GM10248 (cell line): ENCODE data around the gene DGLUCY.

ENCODE experiments used
- CTCF ChIA-PET: fragments of 300-600 bp; sonication (Branson Sonifier 250); formaldehyde crosslinking; extraction: SDS; loops from one replicate; lab custom pipeline; 2021; ENCODE audit warnings: antibody characterized with exemption; lab: Yijun Ruan, JAX
- POLR2A ChIA-PET: fragments of 350-650 bp; sonication (Branson Sonifier 250); formaldehyde crosslinking; extraction: SDS; loops from one replicate; lab custom pipeline; 2020; ENCODE audit warnings: antibody characterized with exemption; lab: Yijun Ruan, JAX
- DNase-seq: peaks from one replicate; pipeline ENCODE4 v3.0.0; 2012; ENCODE audit errors: extremely low spot score
- TF ChIP-seq, protein P1 (sequence below): IDR thresholded peaks from 2 replicates; pipeline ENCODE4 v1.5.1; 2012; ENCODE audit warnings: mild to moderate bottlenecking, low read depth; ENCODE audit errors: extremely low read depth, missing control alignments, control extremely low read depth

DGLUCY gene

DNA sequence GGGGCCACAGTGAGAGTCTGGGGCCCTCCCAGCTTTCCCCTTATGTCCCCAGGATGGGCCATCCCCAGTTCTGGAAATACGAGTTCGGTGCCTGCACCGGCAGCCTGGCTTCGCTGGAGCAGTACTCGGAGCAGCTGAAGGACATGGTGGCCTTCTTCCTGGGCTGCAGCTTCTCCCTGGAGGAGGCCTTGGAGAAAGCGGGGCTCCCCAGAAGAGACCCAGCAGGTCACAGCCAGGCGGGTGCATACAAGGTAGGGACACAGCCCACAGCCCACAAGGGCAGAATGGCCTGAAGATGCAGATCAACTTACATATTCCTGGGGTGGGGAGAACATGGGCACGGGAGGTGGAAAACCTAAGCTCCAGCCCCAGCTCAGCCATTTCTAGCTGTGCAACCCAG is 56.1 kb downstream of the DGLUCY start:
- POLR2A ChIA-PET: no interaction called here
- no peak for DNase-seq
- TF ChIP-seq, protein P1, sequence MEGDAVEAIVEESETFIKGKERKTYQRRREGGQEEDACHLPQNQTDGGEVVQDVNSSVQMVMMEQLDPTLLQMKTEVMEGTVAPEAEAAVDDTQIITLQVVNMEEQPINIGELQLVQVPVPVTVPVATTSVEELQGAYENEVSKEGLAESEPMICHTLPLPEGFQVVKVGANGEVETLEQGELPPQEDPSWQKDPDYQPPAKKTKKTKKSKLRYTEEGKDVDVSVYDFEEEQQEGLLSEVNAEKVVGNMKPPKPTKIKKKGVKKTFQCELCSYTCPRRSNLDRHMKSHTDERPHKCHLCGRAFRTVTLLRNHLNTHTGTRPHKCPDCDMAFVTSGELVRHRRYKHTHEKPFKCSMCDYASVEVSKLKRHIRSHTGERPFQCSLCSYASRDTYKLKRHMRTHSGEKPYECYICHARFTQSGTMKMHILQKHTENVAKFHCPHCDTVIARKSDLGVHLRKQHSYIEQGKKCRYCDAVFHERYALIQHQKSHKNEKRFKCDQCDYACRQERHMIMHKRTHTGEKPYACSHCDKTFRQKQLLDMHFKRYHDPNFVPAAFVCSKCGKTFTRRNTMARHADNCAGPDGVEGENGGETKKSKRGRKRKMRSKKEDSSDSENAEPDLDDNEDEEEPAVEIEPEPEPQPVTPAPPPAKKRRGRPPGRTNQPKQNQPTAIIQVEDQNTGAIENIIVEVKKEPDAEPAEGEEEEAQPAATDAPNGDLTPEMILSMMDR: no peak
- CTCF ChIA-PET: interaction anchor here (1.1 to 11.2 kb wide), 4 partner anchors 15 to 267 kb away, joined by 5 to 197 read pairs (median 76); no protein-coding TSS in a partner anchor

DNA sequence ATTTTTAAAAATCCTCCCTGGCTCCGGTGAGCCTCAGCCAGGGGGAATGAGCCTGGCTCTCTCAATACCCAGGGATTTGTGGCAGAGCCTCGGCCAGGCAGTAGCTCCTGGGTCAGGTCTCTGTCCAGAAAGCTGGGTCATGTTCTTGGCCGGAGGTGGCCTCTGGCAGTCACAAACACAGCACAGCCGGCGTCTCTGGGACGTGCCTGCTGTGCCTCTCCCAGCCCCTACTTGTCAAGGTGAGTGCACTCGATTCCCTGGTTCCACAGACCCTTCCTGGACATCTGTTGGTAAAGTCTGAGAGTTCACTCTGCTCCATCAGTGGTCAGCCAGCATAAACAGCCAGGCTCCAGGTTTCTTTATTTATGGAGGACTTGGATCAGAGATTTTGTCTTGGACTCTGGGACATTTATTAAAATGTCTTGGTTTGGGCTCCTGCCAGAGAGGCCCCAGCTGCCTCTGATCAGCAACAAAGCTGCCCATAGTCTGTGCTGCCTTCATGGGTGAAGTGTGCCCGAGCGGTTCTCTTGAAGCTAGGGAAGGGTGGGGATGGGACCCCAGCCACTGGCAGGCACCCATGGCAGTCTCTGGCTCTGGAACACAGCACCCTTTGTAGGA is 56.7 kb downstream of the DGLUCY start:
- ChIA-PET POLR2A (no interaction called here), CTCF (interaction anchor here (0.8 to 11.2 kb wide), 7 partner anchors 10 to 267 kb away, joined by 3 to 197 read pairs (median 5); no protein-coding TSS in a partner anchor)
- no peak for DNase-seq
- TF ChIP-seq, protein P1: no peak

- POLR2A ChIA-PET: no interaction called here
- no peak for DNase-seq
- TF ChIP-seq, protein P1: no peak
- CTCF ChIA-PET: interaction anchor here (0.8 to 11.2 kb wide), 9 partner anchors 9 to 268 kb away, joined by 3 to 197 read pairs (median 5); partner anchors contain the start of gene RPS6KA5
These were observed 57.4 kb downstream of the DGLUCY start for GRCh38 chr14:91171291-91171690.

DNA sequence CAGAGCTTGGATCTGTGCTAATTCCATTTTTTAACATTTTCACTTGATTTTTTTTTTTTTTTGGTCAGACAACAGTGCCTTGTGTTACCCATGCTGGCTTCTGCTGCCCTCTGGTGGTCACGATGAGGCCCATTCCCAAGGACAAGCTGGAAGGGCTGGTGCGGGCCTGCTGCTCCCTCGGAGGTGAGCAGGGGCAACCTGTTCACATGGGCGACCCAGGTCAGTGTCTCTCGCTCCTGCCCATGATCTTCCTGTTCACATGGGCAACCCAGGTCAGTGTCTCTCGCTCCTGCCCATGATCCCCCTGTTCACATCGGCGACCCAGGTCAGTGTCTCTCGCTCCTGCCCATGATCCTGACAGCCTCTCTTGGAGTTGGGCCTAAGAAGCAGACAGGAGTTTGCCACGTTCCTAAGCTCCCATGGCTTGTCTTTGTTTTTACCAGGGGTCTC is 59.4 kb downstream of the DGLUCY start:
- TF ChIP-seq, protein P1: peak; percentile 80
- ChIA-PET POLR2A (no interaction called here), CTCF (interaction anchor here (0.6 to 11.2 kb wide), 47 partner anchors 11 to 416 kb away, joined by 3 to 197 read pairs (median 4); partner anchors contain the start of genes DGLUCY and RPS6KA5)
- peak; percentile 78 for DNase-seq

DNA sequence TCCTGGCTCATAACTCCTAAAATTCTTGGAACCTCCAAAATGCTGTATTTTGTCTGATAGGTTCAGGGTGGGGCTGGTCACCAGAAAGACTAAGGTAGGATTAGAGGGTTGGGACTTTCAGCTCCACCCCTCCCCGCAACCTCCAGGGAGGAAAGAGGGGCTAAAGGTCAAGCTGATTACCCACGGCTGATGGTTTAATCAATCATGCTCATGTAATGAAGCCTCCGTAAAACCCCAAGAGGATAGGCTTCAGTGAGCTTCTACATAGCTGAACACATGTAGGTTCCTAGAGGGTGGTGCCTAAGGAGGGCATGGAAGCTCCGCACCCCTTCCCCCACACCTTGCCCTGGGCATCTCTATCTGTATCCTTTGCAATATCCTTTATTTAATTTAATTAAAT is 60.0 kb downstream of the DGLUCY start:
- no peak for DNase-seq
- TF ChIP-seq, protein P1: no peak
- CTCF ChIA-PET: interaction anchor here (0.7 to 11.2 kb wide), 30 partner anchors 10 to 417 kb away, joined by 3 to 197 read pairs (median 4); partner anchors contain the start of genes DGLUCY and RPS6KA5
- POLR2A ChIA-PET: no interaction called here

DNA sequence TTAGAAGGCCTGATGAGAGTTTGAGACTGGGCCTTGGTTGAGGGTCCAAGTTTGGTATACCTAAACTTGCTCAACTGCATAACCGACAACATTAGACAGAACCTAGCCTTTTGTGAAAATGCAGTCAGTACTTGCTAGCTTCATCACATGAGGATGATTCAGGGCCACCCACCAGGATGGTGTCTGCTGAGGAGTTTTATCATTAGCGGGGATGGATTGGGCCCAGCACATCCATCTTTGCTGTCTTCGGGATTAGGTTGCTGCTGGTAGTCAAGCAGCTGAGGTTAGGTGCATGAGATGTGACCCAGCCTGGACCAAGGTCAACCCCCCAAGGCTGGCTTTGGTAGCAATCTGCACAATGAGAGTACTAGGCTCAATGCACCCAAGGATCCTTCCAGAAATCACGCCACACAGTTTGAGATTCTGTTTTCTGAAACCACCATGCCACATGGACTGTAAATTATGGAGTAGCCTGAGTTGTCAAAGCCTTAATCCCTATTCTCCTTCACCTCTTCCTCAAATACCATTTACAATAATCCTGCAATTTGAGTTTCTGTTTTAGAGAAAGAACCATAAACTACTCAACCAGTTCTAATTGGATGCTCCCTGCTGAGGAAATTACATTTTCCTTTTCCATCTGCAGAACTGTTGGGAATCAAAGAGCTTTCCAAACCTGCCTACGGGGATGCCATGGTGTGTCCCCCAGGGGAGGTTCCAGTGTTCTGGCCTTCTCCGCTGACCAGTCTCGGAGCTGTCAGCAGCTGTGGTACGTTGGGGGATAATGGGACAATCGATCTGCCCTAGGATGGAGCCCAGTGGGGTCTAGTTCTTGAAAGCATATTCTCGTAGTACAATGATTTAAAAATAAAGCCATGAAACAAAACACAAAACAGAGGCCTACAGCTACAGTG is 61.7 kb downstream of the DGLUCY start:
- TF ChIP-seq, protein P1: no peak
- CTCF ChIA-PET: interaction anchor here (0.8 to 11.2 kb wide), 23 partner anchors 7 to 277 kb away, joined by 3 to 197 read pairs (median 6); partner anchors contain the start of gene CCDC88C
- no peak for DNase-seq
- POLR2A ChIA-PET: no interaction called here
